GM18502 (cell line): ENCODE data around the gene USP22.

Source experiments
- ATAC-seq: cut with Tn5 transposase; IDR thresholded peaks from one replicate; pipeline ENCODE4 v1.9.1; 2021; ENCODE audit warnings: mild to moderate bottlenecking; ENCODE audit not compliant: unreplicated experiment, poor library complexity

The USP22 gene

DNA sequence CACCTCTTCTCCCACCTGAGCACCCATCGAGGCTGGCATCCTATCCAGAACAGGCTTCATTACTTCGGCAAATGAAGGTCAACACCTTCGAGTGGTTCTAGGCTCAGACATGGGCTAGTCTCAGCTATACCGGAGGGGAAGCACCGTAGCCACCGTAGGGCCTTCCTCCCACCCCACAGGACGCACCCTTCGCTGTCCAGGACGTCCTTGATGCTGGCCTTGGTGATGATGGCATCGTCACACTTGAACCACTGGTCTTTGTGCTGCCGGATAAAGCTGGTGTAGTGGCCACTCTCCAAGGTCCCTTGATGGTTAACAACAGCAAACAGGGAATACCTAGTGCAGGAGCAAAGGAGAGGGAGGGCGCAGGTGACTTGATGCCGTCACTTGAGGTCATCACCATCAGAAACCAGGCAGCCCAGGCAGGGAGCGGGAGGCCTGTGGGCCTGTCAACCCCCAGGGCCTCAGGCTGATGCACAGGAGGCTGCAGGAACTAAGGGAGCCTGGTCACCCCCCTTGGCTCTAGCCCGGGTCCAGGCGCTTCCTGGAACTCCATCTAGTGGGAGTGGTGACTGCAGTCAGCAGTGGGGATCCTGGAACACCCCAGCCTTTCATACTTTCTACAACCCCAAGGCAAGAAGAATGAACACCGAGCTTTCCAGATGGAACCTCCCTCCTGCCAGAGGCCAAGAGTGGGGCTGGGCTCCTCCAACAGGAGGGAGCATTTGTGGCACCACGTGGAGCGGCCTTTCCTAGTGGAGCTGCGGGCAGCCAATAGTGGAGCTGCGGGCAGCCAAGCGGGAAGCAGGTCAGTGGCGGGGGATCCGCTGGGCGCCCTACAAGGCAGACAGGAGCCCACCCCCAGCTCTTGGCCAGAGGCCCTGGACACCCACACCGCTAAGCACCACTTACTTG, 38.5 kb downstream of the USP22 start:
- ATAC-seq: no peak

DNA sequence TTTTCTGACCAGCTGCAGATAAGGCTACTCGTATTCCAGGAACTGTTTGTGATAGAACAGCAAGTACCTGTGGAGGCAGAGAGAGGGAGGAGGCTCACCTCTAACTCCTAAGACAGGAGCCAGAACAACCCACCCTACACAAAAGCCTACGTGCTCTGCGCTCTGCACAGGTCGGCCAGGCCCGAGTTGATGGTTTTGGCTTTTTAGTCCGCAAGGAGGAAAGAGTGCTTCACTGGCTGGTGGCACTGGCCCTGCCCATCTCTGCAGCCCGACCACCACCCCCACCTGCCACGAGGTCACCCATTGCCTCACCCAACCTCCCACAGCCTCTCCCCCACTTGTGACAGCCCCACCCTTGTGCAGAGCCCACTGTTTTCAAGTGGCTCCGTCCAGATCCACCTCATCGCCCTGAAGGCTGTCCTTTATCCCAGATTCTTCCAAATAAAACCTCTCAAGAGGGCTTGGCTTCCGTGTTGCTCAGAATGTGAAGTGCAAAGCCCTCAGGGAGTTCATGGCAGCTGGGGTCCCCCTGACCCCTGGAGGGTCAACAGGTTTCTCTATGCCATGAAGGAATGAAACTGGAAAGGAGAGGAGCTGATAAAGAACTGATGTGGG, 39.7 kb downstream of the USP22 start:
- ATAC-seq: no peak

DNA sequence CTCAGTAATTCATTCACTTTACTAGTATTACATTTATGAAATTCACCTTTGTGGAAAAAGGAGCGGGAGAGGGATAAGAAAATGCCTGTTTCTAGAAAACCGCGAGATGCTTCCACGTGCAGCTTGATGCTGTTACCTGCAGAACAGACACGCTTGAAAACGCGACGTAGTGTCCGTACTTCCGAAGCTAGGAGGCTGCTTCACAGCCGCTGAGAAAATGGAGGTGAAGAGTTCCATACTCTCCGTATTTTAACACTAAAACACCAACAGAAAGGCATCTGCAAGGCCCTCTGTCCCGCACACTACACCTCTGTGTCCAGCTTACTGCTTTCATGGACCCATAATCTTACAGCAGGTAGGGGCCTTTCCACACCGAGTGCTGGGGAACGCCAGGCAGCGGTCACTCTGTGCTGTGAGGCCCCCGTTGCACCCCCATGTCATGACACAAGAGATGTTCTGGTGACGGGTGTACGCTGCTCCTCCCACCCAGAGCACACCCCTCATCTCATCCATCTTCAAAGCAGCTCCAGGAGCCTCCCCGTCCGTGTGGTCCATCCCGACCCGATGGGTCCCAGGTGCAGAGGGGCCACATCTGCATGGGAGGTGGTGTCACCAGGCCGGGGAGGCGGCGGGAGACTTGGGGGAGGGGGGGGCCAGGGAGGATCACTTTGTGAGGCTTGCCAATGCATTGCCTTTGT, 40.4 kb downstream of the USP22 start:
- ATAC-seq: no peak

DNA sequence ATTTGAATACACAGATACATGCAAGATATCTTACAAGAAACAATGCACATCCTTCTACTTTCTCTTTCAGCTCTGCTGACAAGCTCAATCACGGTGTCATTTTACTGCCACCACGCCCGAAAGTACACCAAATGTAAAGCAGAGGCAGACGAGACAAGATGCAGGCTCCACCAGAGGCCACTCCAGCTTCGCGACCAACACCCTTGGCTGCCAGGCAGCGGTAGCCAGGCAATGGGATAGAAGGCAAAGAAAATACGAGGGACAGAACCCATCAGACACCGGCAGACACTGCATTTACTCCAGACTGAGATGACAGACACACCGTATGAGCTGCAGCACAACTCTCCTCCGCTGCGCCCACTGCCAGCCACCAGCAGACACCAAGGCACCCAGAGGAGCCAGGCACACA, 41.0 kb downstream of the USP22 start:
- no peak for ATAC-seq

DNA sequence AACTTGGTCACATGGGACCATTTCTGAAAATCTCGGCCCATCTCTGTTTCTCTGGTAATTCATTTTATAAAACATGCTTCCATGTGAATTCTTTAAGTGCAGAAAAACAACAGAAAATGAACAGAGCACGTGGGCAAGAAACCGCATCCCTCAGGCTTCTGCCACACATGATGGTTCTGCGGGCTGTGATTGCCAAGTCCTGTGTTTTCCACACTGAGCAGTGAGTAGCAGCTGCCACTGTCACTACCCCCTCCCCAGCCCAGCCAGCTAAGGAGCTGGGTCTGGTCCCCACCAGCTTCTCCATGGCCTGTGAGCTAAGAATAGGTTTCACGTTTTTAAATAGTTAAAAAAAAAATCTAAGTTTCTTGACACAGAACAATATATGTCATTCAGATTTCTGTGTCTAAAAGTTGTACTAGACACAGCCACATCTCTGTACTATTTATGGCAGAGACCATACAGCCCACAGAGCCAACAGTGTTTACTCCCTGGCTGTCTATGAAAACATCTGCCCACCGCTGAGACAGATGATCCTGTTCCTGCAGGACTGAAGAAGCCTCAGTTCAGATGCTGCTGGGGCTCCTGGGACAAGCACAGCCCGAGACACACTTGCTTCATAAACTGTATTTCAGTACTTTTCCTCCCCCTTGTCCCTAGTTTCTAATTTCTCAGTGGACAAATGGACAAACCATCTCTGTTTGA, 41.5 kb downstream of the USP22 start:
- ATAC-seq: no peak

DNA sequence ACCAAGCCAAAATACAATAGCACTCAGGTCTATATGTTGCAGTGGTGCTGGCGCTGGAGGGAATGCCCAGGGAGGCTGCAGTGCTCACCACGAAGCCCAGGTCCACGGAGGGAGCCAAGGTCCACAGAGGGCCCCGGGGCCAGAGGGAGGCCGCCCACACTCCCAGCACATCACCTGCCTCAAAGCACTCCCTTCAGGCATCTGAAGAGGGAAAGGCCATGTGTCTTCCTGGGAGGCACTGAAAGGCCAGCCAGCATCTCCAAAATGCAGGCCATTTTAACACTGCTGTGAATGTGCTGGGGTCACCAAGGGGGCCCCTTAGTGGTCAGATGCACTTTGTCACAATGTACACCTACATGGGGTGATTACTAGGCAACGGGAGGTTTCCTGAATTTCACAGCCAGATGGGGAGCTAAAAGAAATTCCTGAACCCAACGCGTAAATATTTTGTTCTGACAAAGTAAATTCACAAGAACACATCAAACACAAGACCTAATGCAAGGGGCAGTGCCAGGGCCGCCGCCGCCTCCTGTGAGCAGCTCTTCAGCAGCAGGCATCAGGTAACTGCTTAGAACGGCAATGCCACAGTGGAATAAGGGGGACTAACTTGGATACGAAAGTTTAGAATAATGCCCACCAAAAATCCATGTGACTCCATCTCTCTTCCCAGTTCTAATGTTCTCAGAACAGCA, 42.8 kb downstream of the USP22 start:
- no peak for ATAC-seq

DNA sequence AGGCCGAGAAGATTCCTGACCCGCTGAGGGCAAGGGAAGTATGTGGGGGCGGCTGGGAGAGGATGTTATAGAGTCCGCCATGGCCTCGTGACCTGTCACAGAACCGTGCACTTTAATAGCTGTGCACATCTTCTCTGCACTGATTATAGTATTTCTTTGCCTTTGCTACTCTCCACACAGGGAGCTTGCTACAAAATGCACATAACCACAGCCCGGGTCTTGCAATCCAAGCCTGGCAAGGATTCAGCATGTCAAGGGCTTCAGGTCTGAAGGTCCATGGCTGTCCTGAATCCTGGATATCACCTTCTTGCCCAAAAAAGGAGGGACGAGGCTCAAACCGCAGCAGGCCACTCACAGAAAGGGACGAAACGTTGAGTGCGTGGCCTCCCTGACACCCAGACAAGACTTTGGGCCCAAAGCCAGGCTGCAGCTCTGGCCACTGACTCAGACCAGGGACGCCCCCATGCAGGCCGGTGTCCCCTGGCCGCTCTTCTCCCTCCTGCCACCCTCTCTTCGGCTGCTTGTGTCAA, 43.7 kb downstream of the USP22 start:
- ATAC-seq: no peak

DNA sequence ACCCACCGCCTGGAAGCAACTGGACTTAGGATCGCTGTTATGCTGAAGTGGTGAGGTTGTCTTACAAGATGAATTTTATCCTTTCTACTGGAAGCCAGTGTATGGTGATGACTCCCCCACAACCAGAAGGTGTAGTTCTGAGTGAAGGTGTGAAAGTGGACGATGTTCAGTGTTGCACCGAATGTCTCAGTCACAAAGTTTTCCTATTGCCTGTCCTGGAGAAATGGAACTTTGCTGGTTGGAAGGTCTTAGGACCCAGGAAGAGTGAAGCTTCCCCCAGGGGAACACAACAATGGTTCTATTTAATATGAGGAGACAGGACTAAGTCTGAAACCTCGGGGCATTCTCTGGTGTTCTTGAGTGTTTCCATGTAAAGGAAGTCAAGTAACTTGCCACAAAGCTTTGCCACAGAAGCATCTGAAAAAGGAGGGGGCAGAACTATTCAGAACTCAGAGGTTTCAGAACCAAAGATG, 44.2 kb downstream of the USP22 start:
- ATAC-seq: no peak

DNA sequence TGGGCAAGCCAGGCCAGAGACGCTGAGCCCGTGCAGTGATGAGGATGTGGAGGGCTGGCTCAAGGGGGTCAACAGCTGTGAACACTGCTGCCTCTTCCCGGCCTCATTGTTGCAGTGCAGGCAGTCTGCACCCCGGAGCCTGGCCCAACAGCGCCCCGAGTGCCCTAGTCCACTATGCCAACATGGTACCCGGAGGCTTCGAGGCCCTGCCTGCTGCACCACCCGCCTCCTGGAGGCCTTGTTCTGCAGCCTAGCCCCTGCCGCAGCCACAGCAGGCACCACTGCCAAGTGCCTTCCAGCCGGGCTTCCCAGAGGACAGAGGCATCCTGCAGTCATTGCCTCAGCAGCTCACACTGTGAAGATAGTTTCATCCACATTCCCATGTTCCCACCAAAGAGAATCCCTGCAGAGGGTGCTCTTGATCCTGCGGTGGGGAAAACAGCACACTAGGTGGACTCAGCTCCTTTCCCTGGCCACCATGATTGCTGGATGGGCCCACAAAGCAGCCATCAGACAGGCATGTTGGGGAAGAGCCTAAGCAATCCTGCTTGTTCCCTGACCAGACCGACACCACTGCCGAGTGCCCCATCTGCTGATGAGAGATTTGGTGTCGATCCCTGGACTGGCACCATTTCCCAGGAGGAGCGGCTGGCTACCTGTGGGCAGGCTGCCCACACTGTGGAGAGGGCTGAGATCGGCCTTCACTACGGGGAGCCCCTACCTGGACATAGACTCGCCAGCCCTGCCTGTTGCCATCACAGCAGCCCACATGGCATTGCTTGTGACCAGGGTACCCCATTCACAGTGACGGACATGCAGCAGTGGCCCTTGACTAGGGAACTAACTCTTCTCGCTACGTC, 44.9 kb downstream of the USP22 start:
- ATAC-seq: no peak

DNA sequence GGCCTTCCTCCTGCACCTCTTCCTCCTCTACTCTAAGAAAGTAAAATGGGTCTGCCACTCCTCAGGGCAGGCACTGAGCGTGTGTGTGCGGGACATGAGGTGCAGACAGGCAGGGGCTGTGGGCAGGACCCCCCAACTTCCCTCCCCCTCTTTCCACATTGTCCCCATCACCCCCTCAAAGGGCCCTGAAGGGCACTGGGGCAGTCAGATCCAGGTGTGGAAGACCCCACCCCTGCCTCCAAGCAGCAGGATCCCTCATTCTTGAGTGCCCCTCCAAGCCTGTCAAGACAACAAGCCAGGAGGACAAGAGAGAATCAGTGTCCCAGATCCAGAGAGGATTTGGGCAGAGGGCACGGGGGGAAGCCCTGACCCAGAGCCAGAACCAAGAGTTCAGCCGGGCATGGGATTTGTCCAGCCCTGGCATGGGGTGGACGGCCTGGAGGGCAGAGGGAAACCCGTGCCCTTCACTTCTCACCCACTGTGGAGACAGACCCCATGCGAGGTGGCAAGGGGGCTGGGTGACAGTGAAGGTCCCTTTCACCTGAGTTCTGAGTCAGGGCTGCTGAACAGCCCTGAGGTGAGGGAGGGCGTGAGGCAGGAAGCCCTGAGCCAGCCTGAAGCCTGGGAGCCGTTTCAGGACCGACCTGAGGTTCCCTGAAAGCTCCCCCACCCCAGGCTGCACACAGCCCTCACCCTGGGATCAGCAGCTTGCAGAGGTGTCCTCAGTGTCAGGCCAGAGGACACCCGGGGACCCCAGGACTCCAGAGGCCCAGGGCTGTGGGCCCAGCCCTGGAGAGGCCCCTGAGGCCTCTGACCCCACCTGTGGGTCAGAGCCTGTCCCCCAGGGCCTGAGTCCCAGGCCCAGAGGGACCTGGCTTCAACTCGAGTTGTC, 45.8 kb downstream of the USP22 start:
- ATAC-seq: no peak

DNA sequence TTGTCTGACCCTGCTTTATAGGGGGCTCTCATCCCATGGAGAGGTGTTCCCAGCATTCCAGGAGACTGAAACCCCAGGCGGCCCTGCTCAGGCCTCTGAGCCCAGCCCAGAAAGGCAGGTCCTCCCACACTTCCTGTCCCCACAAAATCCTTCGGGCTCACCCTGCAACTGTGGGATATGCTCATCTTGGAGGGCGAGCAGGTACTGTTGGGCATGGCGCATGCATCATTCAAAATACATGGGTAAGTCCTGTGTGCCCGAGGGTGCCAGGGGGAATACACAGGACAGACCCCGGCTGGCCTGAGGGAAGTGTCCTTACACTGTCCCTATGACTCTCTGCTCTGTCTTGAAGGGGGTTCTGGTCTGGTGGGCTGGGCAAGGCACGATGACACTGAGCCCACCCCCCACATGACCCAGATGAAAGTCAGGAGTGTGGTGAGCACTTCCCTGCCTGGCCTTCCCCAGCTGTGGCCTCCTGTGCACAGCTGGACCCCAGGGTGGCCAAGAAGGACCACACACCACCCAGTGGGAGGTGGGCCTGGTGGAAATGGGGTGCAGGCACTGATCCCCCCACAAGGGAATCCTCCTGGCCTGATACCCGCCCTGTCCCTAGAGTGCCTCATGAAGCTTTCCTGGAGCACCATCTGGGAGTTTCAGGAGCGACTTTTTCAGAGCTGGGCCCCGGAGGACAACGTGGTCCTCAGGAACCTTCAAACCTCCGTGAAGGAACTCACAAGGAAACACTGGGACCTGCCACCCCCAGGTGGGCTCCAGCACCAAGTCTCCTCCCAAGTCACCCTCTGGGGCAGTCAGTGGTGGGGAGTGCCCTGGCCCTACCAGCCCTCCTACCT, 46.7 kb downstream of the USP22 start:
- ATAC-seq: no peak

DNA sequence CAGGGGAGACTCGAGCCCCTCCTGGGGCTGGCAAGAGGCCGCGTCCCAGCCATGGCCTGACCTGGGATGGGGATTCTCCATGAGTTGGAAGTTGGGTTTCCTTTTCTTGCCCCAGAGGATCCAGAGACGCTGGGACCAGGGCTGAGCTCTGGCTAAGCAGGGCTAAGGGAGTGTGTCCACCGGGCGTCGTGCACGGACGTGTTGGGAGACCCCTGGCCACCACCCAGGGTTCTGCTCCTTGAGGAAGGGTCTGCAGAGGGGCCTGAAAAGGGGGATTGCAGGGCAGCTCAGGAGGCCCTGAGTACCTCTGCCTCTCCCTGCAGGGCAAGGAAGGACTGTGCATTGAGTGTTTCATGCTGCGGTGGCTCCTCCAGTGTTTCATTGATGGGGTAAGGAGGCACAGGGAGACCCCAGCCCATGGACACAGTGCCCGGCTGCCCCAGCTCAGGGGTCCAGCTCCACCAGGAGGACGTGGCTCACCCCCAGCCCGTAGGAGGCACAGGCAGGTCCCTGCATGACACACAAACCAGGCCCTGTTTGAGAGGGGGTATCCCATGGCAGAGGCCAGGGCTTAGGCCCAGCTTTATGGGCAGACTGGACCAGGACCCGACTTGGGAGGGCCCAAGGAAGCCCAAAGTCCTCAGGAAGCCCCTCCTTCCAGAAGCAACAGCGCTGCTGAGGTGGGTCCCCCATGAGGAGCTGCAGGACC, 47.5 kb downstream of the USP22 start:
- ATAC-seq: no peak

DNA sequence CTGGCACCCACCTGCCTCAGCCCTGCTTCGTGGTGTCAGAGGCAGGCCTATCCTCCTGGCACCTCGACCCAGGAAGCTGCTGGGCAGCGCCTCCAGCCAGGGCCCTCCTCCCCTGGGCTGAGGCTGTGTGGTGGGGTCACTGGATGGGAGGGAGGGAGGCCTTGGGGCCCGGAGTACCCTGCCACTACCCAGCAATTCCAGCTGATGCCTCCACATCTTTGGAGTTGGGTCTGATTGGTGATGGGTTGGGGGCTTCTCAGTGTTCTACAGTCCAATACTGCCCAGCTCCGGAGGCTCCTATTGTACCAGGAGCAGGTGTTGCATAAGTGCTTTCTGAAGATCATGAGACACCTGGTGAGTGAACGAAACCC, 48.0 kb downstream of the USP22 start:
- no peak for ATAC-seq

DNA sequence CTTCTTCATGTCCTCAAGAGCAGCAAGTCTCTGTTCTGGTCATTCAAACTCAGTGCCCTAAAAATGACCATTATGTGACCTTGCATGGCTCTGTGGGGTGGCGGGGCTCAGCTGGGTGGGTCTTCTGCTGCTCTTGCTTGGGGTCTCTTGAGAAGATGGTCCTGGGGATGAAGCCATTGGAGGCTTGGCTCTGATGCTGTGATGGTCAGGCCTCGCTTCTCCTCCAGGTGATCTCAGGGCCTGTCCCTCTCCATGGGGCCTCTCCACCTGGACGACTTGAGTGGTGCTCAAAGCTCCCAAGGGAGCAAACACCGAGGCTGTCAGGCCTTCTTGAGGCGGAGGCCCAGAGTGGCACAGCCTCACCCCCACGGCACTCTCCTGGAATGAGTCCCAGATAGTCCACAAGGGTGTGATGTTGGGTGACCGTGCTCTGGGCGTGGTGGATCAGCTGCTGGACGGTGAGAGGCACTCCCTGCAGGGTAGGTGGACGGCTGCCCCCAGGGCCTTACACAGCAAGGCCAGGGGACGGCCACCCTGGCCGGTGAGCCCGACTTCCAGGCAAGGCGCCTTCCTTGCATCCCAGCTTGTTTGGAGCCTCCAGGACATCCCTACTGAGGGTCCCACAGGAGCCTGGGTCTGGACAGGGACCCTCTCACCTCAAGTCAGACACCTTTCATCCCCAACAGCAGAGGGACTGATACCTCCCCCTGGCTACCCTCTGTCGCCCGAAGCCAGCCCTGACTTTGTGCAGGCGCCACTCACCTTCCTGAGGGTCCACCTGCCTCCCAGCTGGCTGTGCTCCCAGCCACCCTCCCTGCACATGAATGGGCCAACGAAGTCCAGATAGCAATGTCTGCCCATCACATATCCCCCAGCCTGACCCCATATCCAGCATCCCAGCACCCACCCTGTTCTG, 48.7 kb downstream of the USP22 start:
- ATAC-seq: no peak
